Right lung (tissue), 5 donors: ENCODE data around the gene PPDPF. TPM values are rescaled to one million over a fixed set of nuclear protein-coding genes. Genes with fewer than 3 reads are reported as not detected.

Experiments
- DNase-seq, 2 donors: peaks; one replicate each; pipeline ENCODE4 v3.0.0-alpha.2; 2013
- polyA plus RNA-seq, 5 donors: library from polyadenylated mRNA; unstranded; fragments of 120-200 nt; gene quantifications; one replicate each; pipeline versions ENCODE4 v1.2.1 to v1.2.3, GENCODE V29; 2013; ENCODE audit warnings: inconsistent platforms in 1 of 5, low replicate concordance in 1 of 5; ENCODE audit not compliant: insufficient read length in 5 of 5, insufficient read depth in 1 of 5

Gene PPDPF
- polyA plus RNA-seq, 5 donors = 140 to 601 (median 282) TPM

GRCh38 chr20:63534831-63535651 lies 14.5 kb downstream of the PPDPF start:
- DNase-seq = no peak

GRCh38 chr20:63536241-63536977 lies 15.8 kb downstream of the PPDPF start:
- no peak for DNase-seq

- no peak for DNase-seq
Observed at GRCh38 chr20:63536997-63537524, 16.5 kb downstream of the PPDPF start, which contains the start of gene PTK6. Gene PTK6, minus strand, starts transcription at chr20:63537376. Its CDS starts 62 bp downstream, at chr20:63537314.

GRCh38 chr20:63537525-63538203 lies 17.1 kb downstream of the PPDPF start:
- DNase-seq = peak; percentile 82 to 84

GRCh38 chr20:63538204-63539091 lies 17.9 kb downstream of the PPDPF start:
- DNase-seq = peak; percentile 42 to 45

GRCh38 chr20:63539092-63539430 lies 18.5 kb downstream of the PPDPF start:
- DNase-seq = no peak

- no peak for DNase-seq
Observed at GRCh38 chr20:63539441-63540370, 19.1 kb downstream of the PPDPF start.

- DNase-seq = no peak
Observed at GRCh38 chr20:63540417-63541186, 20.0 kb downstream of the PPDPF start.

GRCh38 chr20:63541371-63541770 lies 20.8 kb downstream of the PPDPF start:
- DNase-seq = no peak

- DNase-seq = no peak
Observed at GRCh38 chr20:63542031-63542559, 21.5 kb downstream of the PPDPF start.

GRCh38 chr20:63542696-63543095 lies 22.1 kb downstream of the PPDPF start:
- no peak for DNase-seq

- no peak for DNase-seq
Observed at GRCh38 chr20:63543131-63543530, 22.6 kb downstream of the PPDPF start.

- no peak for DNase-seq
Observed at GRCh38 chr20:63543733-63544132, 23.2 kb downstream of the PPDPF start.

GRCh38 chr20:63544241-63544957 lies 23.8 kb downstream of the PPDPF start:
- DNase-seq = no peak

- no peak for DNase-seq
Observed at GRCh38 chr20:63544958-63545516, 24.5 kb downstream of the PPDPF start.

- DNase-seq = no peak
Observed at GRCh38 chr20:63545814-63546213, 25.2 kb downstream of the PPDPF start.

GRCh38 chr20:63546256-63546955 lies 25.8 kb downstream of the PPDPF start:
- no peak for DNase-seq
